NCI-H82 (cell line): ENCODE measurements around the gene DNAH9.
A peak's percentile ranks its signal among the peaks of the same experiment; 100 is the strongest.

Source experiments
- DNase-seq: peaks from one replicate; lab custom pipeline; 2025; lab: John Stamatoyannopoulos, UW

Gene DNAH9

DNA sequence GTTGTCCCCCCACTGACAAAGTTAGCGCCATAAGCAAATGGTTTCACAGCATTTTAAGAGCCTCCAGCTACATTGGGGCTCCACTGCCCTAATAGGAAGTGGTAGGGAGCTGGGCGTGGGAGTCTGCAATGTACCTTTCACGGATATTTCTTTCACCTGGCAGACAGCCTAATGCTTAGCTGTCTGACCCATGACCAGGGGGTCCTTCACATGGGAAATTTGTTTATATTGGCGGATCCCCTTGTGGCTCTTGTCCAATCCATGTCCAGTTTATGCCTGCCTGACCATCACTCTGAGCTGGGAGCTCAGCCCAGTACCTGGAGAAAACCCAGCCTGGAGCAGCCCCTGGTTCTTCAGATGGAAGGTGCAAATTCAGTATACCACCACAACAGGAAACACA is 254.0 kb downstream of the DNAH9 start:
- DNase-seq = no peak

DNA sequence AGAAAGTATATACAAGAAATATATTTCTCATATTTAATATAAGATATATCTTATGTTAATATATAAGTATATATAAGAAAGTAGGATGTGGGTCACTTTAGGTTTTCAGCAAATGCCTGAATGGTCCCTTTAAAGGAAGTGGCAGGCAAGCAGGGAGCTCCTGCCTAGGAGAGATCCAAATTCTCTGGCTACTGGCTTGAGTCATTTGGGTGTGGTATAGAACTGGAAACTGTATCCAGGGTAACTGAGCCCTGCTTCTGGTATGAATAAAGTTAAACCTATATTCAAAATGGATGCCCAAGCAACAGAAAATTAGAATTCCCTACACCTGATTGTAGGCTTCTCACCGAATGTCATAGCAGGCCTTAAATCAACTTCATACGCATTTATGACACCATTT is 254.6 kb downstream of the DNAH9 start:
- DNase-seq = no peak

DNA sequence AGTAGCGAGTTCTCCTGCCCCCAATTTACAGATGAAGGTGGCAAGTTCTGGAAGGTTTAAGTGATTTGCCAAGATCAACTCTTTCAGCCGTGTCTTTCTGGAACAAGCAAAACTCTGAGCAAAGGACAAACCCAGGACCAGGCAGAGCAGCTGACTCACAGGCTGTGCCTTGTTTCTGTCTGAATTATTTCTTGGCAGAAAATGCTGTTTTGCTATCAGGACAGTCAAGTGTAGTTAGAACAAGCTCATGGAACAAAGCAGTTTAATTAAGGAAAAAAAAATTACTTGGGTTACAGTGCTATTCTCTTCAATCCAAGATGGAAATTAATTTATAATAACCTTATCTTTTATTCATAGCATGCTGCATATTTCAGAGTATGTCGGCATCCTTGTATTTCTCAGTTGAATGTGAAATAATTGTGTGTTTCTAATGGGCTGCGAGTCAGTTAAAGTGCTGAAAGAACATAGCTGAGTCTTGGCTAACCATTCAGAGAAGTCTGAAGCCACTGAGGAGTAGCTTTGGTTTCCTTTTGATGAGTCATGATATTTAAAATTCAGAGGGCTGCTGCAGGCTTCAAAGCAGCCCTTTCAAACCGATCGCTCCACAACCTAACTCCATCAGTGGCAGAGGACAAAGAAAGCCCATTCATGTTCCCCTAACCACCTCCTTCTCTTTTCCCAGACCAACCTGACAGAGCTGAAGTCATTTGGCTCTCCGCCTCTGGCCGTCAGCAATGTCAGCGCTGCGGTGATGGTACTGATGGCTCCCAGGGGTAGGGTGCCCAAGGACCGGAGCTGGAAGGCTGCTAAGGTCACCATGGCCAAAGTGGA is 255.3 kb downstream of the DNAH9 start:
- DNase-seq = no peak

DNA sequence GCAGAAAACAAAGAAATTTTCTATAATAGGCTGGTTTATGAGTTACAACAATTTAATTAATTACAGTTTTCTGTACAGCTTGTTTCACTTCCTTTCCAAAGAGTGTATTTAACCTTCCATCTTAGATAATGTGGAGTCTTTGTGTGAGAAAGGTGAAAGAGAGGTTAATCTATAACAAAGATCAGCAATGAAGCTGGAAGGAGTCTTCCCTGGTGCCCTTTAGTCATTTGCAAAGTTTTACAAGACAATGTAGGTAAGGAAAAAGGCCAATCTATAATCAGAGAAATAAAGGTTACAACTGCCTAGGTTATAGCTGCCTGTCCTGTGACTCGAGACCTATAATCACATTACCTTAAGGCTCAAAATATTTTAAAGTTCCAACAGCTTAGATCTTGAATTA is 257.0 kb downstream of the DNAH9 start:
- no peak for DNase-seq

DNA sequence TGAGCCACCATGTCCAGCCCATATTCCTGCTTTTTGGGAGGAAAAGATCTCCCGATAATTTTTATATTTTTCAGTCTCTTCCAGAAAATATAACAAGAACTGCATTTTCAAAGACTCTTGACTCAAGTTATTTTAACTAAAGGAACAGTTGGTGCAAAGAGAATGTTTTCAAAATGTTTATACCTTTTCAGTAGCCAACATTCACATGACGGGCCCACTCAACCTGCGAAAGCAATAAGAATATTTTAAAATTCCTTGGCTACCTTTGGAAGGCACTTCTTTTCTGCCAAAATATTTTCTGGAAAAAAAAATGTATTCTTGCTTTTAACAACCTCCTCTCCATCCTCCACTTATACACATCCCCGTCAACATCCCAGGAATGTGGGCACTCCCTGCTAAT is 258.7 kb downstream of the DNAH9 start:
- DNase-seq = no peak

DNA sequence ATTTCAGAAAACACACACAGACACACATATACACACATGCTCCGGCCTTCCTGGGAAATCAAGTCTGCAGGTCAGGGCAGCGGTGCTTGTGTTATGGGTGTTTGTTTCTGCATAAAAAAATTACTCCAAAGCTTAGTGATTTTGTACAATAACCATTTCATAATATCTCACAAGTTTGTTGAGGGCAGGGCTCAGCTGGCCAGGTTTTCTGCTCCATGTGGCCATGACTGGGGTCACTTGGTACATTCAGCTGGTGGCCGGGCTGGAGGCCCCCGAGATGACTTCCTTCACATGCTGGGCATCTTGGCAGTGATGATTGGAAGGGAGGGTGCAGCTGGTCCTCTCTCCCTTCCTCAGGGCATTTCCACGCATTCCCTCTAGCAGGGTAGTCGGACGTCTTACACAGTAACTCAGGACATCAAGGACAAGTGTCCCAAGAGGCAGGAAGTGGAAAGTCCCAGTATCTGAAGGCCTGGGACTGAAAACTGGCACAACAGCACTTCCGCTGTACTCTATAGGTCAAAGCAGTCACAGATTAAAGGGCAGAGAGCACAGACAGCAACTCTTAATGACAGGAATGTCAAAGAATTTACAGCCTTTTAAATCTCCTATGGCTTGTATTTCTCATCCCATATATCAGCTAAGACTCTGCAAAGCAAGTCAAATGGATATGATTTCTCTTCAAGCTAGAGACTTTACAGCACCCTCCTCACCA is 271.6 kb downstream of the DNAH9 start:
- DNase-seq = no peak

DNA sequence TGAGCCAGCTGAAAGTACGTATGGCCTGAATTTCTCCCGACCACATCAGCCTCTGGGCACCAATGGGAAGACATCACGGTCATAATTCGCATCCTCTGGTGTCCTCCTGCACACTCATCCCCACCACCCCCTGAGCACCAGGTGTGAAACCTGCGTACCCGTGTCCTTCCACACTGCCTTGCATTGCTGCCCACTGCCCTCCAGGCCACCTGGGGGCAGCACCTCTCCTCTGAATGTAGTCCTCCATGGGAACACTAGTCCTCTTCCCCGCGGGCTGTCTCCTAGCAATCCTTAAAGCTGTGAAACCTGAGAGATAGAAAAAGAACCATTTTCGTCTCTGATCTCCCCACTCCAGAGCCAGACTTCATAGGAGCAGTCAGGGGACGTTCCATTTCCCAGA is 273.5 kb downstream of the DNAH9 start:
- DNase-seq = peak; percentile 41

DNA sequence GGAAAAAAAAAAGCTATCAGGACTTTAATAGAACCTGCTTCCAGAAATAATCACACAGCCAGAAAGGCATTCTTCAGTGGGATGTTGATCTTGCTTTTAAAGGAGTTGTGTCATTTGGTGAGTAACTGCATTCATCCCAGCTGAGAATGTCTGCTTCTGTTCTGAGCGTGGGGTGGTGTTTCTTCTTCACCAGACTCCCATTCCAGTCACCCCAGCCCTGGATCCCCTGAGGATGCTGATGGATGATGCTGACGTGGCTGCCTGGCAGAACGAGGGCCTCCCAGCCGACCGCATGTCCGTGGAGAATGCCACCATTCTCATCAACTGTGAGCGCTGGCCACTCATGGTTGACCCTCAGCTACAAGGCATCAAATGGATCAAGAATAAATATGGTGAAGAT is 276.5 kb downstream of the DNAH9 start:
- no peak for DNase-seq

DNA sequence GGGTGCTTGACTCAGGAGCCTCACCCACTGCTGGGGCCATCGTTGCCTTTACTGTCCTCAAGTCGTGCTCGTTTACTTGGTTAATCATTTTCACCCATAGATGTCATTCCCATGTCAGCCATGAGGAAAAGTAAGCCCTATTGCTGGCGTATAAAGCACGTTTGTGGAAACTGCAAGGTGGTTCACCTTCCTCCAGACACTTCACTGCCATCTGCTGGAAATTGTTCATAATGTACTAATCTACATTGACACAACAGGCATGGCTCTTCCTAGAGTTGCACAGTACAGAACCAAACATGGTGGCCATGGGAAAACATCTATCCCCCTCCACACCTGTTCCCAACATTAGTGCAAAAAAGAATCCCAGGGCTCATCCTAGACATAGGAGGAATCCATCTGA is 282.4 kb downstream of the DNAH9 start:
- peak; percentile 87 for DNase-seq

DNA sequence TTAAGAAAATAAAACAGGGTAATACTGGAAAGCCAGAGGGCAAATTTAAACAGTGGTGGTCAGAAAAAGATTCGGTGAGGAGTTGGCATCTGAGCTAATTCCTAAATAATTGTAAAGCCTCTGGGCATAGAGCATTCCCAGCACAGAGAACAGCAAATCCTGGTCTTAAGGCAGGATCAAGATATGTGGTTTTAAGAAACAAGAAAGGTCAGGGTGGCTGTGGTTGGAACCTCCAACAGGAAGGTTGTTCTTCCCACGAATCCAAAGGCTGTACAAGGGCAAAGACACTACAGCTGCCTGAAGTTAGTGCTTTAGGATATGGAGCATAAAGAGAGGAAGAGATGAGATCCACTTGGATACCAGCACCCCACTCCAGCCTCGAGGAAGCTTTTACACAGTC is 284.4 kb downstream of the DNAH9 start:
- no peak for DNase-seq

DNA sequence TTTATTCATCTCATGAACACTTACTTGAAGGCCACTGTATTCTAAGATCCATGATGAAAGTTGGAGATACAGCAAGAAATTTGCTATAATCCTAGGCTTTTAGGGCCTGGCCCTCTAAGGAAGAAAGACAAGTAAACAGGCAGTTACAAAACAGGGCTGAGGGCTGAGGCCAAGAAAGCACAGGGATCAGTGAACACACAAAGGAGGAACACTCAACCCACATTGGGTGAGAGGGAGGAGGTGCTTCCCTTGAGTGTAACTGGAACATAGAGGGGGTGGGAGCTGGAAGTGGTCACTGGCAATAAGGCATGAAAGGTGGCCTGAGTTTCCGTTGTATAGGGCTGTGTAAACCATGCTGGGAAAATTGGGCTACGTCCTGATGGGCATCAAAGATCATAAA is 286.8 kb downstream of the DNAH9 start:
- no peak for DNase-seq

DNA sequence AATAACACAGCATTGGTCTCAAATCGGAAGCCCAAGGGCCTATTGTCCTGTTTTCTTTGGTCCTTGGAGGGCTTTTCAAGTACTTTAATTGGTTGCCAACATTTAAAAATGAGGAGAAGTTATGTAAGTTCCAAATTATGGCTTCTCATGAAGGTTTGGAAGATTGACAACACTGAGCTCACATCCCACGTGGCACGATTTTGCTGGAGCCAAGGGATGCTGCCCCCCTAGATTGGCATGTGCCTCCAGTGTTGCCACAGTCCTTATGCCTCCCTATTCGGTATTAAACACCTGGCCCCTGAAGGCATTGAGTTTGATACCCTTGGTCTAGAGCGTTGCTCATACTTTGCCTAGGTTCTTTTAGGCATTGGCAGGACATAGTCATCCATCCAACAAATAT is 291.0 kb downstream of the DNAH9 start:
- no peak for DNase-seq

DNA sequence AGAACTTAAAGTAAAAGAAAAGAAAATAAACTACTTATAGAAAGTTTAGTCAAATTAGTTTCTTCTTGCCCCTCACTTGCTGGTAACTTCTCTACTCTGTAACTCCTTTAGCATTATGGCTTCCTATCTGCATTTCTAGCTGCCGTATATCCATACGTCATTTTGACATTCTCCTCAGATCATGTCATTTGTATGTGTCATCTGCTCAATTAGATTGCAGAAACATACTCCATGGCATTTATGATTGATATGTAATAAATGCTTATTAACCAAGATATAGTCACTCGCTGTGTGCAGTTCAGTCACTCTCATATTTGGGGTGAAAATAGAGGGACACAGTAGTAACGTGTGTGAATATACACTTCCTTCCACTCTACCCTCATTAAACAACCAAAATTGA is 295.6 kb downstream of the DNAH9 start:
- no peak for DNase-seq

DNA sequence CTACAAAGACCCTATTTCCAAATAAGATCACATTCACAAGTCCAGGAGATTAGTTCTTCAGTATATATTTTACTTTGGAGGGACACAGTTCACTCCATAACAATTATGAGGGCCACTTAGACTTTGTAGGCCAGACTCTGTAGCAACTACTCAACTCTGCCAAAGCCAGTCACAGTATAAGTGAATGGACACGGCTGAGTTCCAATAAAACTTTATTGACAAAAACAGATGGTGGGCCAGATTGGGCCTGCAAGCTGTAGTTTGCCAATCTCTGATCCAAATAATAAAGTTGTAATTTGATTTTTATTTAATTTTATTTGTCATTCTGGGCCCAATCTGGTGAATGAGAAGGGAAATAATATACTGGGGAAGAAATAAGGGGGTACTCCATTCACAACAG is 297.9 kb downstream of the DNAH9 start:
- DNase-seq = no peak

DNA sequence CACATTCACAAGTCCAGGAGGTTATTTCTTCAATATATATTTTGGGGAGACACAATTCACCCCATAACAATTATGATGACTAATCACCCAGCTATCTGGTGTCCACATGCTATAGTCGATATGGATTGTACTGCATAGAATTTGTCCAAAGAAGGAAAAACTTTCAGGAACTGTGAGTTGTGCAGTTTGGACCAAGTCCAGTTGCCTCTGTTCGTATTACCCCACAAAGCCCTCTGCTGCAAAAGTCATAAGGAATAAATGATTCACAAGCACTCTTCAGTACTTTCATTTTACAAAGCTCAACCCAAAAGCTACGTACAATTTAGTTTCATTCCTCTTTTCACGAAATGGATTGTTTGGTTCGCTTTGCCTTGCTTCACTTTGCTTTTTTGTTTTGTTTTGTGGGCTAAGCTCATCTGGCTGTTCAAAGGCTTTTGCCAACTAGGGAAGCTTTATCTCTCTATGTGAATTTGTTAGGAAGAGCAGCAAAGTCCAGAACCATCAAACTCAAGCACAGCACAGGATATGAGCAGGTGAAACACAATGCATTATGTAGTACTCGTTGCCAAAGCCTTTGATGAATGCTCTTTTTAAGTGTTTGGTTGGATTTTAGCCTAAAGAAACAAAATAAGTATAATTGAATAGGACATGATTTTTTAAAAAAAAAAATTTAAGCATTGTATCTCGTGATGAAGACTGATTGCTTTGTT is 300.4 kb downstream of the DNAH9 start:
- DNase-seq = no peak

DNA sequence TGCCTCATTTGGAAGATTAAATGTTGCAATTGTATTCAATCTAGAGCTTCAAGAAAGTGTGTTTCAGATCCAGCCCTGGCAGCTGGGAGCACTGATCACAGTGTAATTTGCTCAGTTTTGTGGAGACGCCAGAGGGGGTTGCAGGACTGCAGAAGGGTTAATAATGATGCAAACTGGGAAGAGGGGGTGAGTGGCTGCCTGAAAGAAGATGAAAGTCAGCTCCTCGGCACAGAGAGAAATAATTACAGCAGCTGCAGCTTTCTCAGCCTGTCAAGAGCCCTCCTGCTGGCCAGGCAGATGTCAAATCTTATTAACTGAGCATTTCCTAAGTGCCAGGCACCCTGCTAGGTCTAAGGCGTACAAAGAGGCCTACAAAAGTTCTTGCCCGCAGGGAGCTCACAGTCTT is 301.3 kb downstream of the DNAH9 start:
- peak; percentile 86 for DNase-seq

DNA sequence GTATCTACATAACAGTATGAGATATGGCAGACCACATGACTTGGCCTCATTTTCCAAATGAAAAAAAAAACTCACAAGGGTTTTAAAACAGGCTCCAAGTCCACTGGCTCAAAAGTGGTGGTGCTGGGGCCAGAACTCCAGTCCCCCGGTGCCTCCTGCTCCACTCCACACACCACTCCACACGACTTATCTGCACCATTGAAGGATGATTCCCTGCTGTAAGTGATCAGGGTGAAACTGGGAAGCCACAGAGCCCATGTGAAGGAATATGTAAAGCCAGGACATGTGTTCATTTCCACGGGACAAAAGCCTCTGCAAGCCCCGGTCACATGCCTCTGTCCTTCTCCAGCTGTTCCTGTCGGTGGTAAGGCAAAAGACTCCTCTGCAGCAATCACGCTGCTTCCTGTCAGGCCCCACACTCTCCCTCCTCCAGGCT is 301.8 kb downstream of the DNAH9 start:
- no peak for DNase-seq

DNA sequence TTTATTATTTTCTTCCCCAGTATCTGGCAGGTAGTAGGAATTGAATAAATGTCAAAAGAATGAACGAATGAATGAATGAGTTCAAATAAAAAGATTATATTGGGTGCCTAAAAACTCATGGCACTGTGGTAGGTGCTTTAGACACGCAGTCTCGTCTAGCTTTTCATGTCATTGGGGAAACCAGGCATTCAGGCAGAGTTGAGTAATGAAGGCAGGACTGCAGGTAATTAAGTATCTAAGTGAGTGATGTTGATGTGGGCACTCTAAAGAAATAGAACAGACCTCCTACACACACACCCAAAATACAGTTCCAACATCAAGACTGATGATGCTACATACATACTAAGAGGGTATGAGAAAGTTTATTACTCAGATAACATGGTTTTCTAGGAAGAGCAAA is 302.4 kb downstream of the DNAH9 start:
- no peak for DNase-seq

DNA sequence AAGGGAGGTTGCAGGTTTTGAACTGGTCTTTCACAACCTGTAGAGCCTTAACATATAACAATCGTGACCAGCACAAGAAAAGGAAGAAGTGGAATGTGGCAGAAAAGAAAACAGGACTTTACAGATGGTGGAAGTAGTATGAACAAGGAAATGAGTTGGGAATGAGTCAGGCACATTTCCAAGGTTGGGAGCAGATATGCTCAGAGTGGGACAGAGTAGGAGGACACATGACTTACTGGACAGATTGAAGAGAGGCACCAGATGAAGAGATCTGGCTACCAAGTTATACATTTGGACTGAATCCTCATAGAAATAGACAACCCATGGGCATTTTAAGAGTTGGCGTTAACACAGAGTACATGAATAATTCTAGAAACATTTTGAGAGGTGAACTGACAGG is 303.7 kb downstream of the DNAH9 start:
- no peak for DNase-seq

DNA sequence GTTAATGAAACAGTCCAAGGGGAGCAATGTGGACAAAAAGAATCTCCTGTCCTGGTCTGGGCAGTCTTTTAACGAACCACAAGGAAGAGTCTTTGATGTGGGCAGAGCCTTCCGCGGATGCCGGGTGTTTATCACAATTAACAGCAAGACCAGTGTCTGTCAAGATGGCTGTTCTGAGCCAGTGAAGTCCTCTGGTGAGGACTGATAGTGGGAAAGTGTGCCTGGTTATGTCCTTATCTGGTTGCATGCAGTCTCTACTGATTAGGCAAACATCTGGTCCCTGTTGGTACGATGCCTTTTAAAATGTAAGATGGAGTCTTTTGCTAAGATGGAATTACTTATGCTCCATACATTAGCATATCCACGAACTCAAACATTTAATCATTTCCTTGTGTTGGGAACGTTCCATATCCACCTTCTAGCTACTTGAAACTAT is 310.5 kb downstream of the DNAH9 start:
- no peak for DNase-seq

DNA sequence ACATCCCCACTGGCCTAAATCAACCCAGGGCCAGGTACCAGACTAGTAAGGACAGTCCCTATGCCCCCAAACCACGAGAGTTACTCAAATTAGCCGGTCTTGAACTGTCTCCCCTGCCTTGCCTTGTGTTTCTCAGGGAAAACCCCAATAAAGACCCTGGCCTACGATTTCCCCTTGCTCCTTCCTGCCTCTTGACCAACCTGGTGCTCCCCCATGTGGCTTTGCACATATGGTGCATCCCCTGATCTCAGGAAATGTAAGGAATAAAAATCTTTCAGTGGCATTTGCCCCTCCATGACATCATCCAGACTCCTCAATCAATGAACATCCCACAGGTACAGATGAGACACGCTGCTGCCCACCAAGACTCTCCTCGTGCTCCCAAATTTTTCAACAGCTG is 311.1 kb downstream of the DNAH9 start:
- peak; percentile 58 for DNase-seq

DNA sequence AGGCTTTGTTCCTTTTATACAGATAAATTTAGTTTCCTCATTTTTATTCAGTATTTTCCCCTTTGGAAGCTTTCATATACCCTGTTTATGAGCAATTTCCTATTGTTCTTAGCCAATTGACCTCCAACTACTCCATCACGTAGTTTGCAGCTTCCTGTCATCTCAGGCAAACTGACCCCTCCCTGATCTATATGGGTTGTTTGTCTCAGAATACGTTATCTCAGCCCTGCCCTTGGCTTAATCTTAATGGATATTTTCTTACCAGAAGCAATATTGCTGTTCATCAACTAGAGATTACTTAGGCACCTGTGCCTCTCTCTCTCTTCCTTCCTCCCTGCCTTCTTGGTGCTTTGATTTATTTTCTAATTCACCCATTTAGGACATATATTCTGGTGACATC is 317.8 kb downstream of the DNAH9 start:
- no peak for DNase-seq

DNA sequence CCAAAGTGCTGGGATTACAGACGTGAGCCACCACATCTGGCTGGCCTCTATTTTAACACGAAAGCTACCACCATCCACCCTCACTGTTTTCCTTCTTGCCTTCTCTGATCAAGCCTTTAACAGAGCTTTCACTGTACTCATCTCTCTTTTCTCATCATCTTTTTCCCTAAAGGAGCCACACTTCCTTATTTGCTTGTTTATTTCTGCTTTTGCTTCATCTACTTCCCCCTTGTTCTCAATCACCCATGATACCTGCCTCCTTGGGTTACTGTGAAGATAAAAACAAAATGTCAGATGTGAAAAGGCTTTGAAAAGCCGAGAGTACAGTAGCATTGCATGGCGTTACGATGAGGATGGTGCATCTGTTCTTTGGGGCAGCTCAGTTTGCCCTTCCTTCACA is 319.1 kb downstream of the DNAH9 start:
- DNase-seq = no peak
